K562 (cell line): ENCODE results near the gene CRYGC. TPM values are rescaled to one million over a fixed set of nuclear protein-coding genes. Genes with fewer than 3 reads are reported as not detected.

Experiments used
- CBFA2T3 ChIP-seq: fragments of 450-650 bp; IDR thresholded peaks from 2 replicates; pipeline ENCODE4 v1.6.1; 2017
- EP300 ChIP-seq: IDR thresholded peaks from 2 replicates; pipeline ENCODE4 v1.6.1; 2012; ENCODE audit warnings: low read length, improper control_type of control experiment
- HES1 ChIP-seq: fragments of 450-650 bp; IDR thresholded peaks from 2 replicates; pipeline ENCODE4 v1.6.1; 2016; ENCODE audit warnings: low read depth, mild to moderate bottlenecking, moderate library complexity
- XRCC5 ChIP-seq: fragments of 200-400 bp; formaldehyde crosslinking; IDR thresholded peaks from 2 replicates; pipeline ENCODE4 v1.6.1; 2017; ENCODE audit warnings: low read depth, mild to moderate bottlenecking, low read length
- ZNF282 ChIP-seq: sonication (generic); formaldehyde crosslinking; IDR thresholded peaks from 2 replicates; pipeline ENCODE4 v1.8.1; 2023; ENCODE audit warnings: missing genetic modification reagents
- ZNF408 ChIP-seq: fragments of 250-450 bp; sonication (Bioruptor Pico); IDR thresholded peaks from 2 replicates; pipeline ENCODE4 v1.4.0; 2020; ENCODE audit warnings: low read depth, mild to moderate bottlenecking, moderate library complexity
- ZNF518B ChIP-seq: fragments of 250-450 bp; sonication (Bioruptor Pico); IDR thresholded peaks from 2 replicates; pipeline ENCODE4 v1.5.0; 2021; ENCODE audit warnings: mild to moderate bottlenecking, moderate library complexity
- polyA plus RNA-seq, 8 experiments: library from polyadenylated mRNA; depleted of rRNA in 4 of 8; stranded (reverse) in 5 of 8; unstranded in 3 of 8; fragments of >200 nt; fragmentation: Nextera tagmentation in 2 of 8; fragmentation: Illumina TruSeq in 1 of 8; extraction: Ambion mirVana in 2 of 8; extraction: Trizol in 1 of 8; gene quantifications; 2 replicates each; pipeline versions ENCODE4 v1.2.1 to v1.2.3, GENCODE V29; 2011 to 2014; ENCODE audit warnings: inconsistent platforms in 1 of 8, missing spikeins in 1 of 8
- total RNA-seq, 7 experiments: library from RNA; depleted of rRNA in 6 of 7; stranded (reverse); fragments of >200 nt in 6 of 7; fragmentation: Illumina TruSeq in 2 of 7; extraction: Trizol in 2 of 7; gene quantifications; 2 replicates each; pipeline versions ENCODE4 v1.2.1 to v1.2.3, GENCODE V29; 2011 to 2021; ENCODE audit warnings: low replicate concordance in 1 of 7
- TF ChIP-seq, protein P1 (sequence below): fragments of 450-650 bp; IDR thresholded peaks from 2 replicates; pipeline ENCODE4 v1.6.1; 2016; ENCODE audit warnings: mild to moderate bottlenecking, moderate library complexity

The CRYGC gene
- total and polyA plus RNA-seq, 9 of the 15 experiments (the other 6 are each of a cell fraction or from before 2014, with no cell fraction given) = not detected

DNA sequence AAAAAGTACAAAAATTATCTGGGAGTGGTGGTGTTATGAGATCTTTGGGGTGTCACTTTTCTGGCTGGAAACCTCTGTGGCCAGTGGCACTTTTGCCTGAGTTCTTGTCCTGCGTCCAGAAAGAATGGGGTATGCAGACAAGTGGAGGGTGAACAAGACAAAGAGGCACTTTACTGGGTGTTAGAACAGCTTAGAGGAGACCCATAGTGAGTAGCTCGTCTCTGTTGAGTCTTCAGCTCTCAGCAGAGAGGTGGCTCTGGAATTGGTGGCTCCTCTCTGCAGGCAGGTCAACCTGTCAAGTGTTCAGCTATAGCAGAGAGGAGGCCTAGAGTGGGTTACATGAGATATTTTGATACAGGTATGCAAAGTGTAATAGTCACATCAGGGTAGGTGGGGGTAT lies 31.4 kb downstream of the CRYGC start (continued):
- TF ChIP-seq ZNF408 (CRISPR knock-in tag) (no peak), EP300 (no peak), ZNF518B (CRISPR knock-in tag) (no peak), CBFA2T3 (no peak), HES1 (no peak), ZNF282 (no peak), XRCC5 (no peak)
- TF ChIP-seq, protein P1, sequence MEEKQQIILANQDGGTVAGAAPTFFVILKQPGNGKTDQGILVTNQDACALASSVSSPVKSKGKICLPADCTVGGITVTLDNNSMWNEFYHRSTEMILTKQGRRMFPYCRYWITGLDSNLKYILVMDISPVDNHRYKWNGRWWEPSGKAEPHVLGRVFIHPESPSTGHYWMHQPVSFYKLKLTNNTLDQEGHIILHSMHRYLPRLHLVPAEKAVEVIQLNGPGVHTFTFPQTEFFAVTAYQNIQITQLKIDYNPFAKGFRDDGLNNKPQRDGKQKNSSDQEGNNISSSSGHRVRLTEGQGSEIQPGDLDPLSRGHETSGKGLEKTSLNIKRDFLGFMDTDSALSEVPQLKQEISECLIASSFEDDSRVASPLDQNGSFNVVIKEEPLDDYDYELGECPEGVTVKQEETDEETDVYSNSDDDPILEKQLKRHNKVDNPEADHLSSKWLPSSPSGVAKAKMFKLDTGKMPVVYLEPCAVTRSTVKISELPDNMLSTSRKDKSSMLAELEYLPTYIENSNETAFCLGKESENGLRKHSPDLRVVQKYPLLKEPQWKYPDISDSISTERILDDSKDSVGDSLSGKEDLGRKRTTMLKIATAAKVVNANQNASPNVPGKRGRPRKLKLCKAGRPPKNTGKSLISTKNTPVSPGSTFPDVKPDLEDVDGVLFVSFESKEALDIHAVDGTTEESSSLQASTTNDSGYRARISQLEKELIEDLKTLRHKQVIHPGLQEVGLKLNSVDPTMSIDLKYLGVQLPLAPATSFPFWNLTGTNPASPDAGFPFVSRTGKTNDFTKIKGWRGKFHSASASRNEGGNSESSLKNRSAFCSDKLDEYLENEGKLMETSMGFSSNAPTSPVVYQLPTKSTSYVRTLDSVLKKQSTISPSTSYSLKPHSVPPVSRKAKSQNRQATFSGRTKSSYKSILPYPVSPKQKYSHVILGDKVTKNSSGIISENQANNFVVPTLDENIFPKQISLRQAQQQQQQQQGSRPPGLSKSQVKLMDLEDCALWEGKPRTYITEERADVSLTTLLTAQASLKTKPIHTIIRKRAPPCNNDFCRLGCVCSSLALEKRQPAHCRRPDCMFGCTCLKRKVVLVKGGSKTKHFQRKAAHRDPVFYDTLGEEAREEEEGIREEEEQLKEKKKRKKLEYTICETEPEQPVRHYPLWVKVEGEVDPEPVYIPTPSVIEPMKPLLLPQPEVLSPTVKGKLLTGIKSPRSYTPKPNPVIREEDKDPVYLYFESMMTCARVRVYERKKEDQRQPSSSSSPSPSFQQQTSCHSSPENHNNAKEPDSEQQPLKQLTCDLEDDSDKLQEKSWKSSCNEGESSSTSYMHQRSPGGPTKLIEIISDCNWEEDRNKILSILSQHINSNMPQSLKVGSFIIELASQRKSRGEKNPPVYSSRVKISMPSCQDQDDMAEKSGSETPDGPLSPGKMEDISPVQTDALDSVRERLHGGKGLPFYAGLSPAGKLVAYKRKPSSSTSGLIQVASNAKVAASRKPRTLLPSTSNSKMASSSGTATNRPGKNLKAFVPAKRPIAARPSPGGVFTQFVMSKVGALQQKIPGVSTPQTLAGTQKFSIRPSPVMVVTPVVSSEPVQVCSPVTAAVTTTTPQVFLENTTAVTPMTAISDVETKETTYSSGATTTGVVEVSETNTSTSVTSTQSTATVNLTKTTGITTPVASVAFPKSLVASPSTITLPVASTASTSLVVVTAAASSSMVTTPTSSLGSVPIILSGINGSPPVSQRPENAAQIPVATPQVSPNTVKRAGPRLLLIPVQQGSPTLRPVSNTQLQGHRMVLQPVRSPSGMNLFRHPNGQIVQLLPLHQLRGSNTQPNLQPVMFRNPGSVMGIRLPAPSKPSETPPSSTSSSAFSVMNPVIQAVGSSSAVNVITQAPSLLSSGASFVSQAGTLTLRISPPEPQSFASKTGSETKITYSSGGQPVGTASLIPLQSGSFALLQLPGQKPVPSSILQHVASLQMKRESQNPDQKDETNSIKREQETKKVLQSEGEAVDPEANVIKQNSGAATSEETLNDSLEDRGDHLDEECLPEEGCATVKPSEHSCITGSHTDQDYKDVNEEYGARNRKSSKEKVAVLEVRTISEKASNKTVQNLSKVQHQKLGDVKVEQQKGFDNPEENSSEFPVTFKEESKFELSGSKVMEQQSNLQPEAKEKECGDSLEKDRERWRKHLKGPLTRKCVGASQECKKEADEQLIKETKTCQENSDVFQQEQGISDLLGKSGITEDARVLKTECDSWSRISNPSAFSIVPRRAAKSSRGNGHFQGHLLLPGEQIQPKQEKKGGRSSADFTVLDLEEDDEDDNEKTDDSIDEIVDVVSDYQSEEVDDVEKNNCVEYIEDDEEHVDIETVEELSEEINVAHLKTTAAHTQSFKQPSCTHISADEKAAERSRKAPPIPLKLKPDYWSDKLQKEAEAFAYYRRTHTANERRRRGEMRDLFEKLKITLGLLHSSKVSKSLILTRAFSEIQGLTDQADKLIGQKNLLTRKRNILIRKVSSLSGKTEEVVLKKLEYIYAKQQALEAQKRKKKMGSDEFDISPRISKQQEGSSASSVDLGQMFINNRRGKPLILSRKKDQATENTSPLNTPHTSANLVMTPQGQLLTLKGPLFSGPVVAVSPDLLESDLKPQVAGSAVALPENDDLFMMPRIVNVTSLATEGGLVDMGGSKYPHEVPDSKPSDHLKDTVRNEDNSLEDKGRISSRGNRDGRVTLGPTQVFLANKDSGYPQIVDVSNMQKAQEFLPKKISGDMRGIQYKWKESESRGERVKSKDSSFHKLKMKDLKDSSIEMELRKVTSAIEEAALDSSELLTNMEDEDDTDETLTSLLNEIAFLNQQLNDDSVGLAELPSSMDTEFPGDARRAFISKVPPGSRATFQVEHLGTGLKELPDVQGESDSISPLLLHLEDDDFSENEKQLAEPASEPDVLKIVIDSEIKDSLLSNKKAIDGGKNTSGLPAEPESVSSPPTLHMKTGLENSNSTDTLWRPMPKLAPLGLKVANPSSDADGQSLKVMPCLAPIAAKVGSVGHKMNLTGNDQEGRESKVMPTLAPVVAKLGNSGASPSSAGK = no peak
